Fibroblast of villous mesenchyme (primary cell): ENCODE results near the gene SRMS. TPM values are rescaled to one million over a fixed set of nuclear protein-coding genes. Genes with fewer than 3 reads are reported as not detected.

Experiments used
- DNase-seq: peaks from one replicate; pipeline ENCODE4 v3.0.0-alpha.2; 2010; ENCODE audit warnings: low read depth
- H3K4me3 ChIP-seq: 2 replicates; pipeline ENCODE4 v1.5.1; 2011; ENCODE audit warnings: low read depth, mild to moderate bottlenecking, low read length
- CTCF ChIP-seq: IDR thresholded peaks from 2 replicates; pipeline ENCODE4 v1.5.1; 2012; ENCODE audit warnings: low read depth, mild to moderate bottlenecking, low read length; ENCODE audit not compliant: insufficient read depth
- total RNA-seq: library from RNA; depleted of rRNA; stranded (reverse); fragments of >200 nt; gene quantifications from 2 replicates; pipeline ENCODE4 v1.2.3, GENCODE V29; 2012

Gene SRMS
- total RNA-seq, 1 donor: not detected

- DNase-seq: no peak
- H3K4me3 ChIP-seq: no peak overlapping the region
- no peak for TF ChIP-seq CTCF
Observed at GRCh38 chr20:63591147-63591533, 43.6 kb upstream of the SRMS start.

- no peak overlapping the region for H3K4me3 ChIP-seq
- no peak for TF ChIP-seq CTCF
- DNase-seq: no peak
Observed at GRCh38 chr20:63590218-63591146, 42.9 kb upstream of the SRMS start.

DNA sequence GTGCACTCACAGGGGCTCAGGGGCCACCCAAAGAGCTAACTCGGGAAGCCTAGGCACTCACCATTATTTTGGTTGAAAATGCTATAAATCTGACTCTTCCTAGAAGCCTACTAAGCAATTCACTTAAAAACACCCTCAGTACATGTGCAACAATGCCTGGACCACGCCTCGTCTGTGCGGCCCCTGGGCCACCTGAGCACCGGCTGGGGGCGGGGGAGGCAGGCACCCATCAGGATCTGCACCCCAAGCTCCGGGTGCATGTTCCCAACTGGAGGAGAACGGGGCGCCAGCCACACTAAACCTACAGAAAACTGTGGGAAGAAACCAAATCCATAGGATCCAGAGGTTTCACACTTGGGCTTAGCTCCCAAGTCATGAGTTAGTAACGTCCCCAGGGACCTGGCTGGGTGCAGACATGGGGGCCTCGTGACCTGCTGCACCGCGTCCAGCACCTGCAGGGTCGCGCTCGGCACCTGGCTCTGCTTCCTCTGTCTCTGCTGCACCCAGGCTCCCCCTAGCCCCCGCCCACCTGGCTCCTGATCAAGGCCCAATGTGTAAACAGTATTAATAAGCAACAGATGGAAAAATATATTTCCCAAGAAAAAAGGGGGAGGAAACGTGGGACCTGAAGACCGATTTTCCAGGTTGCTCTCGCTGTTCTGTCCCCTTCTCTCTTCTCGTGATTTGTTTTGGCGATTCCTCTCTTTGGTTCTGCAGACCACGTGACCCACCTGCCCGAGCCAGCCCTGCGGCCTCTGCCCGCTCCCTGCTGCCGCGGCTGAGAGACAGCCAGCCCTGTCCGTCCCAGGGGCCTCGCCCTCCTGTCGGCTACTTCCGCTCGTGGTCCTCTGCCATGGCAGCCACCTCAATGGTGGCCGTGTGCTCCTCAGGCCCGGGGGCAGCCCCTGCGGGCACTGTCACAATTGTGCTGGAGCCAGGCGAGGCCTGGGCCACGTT, 42.0 kb upstream of the SRMS start:
- H3K4me3 ChIP-seq: no peak overlapping the region
- no peak for DNase-seq
- no peak for TF ChIP-seq CTCF

GRCh38 chr20:63588641-63589041, 41.1 kb upstream of the SRMS start:
- no peak for DNase-seq
- no peak overlapping the region for H3K4me3 ChIP-seq
- TF ChIP-seq CTCF: no peak

GRCh38 chr20:63587776-63588591, 40.4 kb upstream of the SRMS start:
- DNase-seq: peak; percentile 58
- TF ChIP-seq CTCF: no peak

GRCh38 chr20:63587256-63587655, 39.7 kb upstream of the SRMS start:
- no peak for DNase-seq
- no peak for TF ChIP-seq CTCF
- no peak overlapping the region for H3K4me3 ChIP-seq

More at GRCh38 chr20:63587776-63588591, 40.4 kb upstream of the SRMS start:
- no peak overlapping the region for H3K4me3 ChIP-seq
